ENCODE data around the gene TACC2. TPM values are rescaled to one million over a fixed set of nuclear protein-coding genes. Genes with fewer than 3 reads are reported as not detected.

Gene TACC2
- total RNA-seq, 2 experiments from 2014 or later: not detected

DNA sequence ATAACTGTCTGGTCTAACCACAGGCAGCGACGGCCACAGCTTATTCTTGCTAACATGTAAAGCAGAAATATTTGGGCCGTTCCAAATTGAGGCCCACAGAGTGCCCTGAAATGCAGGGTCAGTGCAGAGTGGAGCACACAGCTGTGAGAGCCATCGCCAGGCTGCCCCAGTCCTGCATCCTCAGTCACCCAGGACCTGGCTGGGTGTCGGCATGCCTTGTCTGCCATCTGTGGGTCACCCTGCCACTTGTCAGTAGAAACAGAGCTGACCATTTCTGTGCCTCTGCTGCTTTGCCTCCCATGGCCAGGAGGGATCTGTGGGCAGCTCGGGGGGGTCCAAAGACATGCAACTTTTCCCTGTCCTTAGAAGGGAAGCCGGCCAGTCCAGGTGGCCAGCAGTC is 224.8 kb downstream of the TACC2 start:
- H3K36me3 ChIP-seq (ENCODE audit: insufficient read depth, low read length): no peaks in the 10 kb centered on the region
- H3K4me3 ChIP-seq (ENCODE audit: low read length): no peak overlapping the region
- Mint-ChIP-seq H3K27me3 (peaks cover 4% of the 10 kb centered on the region), H3K36me3 (ENCODE audit: low read depth) (no peaks in the 10 kb centered on the region), H3K4me1 (ENCODE audit: low read depth) (no peaks in the 10 kb centered on the region), H3K4me3 (no peak overlapping the region), H3K9me3 (no peaks in the 10 kb centered on the region), H3K27ac (no peak overlapping the region)
- no peak overlapping the region for H3K27ac ChIP-seq (ENCODE audit: low read depth in 1 of 2, low read length in 2 of 2)
- POLR2A ChIA-PET: no interaction called here
- peaks cover 0 to 8% of the 10 kb centered on the region in 2 experiments for H3K9me3 ChIP-seq (ENCODE audit: control insufficient read depth in 1 of 2, insufficient read depth in 1 of 2, low read length in 2 of 2)
- CTCF ChIA-PET: no interaction called here
- peaks cover 0 to 5% of the 10 kb centered on the region in 2 experiments for H3K27me3 ChIP-seq (ENCODE audit: control insufficient read depth in 1 of 2, insufficient read depth in 2 of 2, low read length in 2 of 2)
- TF ChIP-seq, protein P1, sequence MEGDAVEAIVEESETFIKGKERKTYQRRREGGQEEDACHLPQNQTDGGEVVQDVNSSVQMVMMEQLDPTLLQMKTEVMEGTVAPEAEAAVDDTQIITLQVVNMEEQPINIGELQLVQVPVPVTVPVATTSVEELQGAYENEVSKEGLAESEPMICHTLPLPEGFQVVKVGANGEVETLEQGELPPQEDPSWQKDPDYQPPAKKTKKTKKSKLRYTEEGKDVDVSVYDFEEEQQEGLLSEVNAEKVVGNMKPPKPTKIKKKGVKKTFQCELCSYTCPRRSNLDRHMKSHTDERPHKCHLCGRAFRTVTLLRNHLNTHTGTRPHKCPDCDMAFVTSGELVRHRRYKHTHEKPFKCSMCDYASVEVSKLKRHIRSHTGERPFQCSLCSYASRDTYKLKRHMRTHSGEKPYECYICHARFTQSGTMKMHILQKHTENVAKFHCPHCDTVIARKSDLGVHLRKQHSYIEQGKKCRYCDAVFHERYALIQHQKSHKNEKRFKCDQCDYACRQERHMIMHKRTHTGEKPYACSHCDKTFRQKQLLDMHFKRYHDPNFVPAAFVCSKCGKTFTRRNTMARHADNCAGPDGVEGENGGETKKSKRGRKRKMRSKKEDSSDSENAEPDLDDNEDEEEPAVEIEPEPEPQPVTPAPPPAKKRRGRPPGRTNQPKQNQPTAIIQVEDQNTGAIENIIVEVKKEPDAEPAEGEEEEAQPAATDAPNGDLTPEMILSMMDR (IDR thresholded peaks at IDR 0.05): no peak
- H3K4me1 ChIP-seq (ENCODE audit: insufficient read depth, low read length): no peaks in the 10 kb centered on the region
- intact Hi-C loops (cut with DNase I, micrococcal nuclease): no loop called here
- no peak for ATAC-seq (ENCODE audit: poor library complexity)
- DNase-seq: no peak

GRCh38 chr10:122216047-122216446 is 227.1 kb downstream of the TACC2 start:
- intact Hi-C loops (cut with DNase I, micrococcal nuclease): no loop called here
- POLR2A ChIA-PET: no interaction called here

DNA sequence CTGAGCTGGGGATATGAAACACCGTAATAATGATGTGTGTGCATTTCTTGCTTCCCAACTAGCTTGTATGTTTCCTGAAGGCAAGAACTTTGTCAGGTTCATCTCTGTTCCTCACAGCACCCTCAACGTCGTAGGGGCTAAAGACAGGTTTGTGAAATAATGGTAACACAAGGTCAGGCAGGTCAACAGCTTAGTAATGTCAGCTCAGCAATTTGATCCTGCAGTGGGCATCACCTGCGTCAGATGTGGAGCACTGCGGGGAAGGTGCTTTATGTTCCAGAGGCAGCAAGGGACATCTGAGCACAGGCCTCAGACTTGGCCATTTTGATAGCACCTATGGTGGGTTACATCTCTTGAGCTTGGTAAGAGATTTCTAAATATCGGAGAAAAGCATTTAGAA is 230.4 kb downstream of the TACC2 start:
- CTCF ChIA-PET: no interaction called here
- H3K36me3 ChIP-seq (ENCODE audit: insufficient read depth, low read length): no peaks in the 10 kb centered on the region
- H3K27me3 Mint-ChIP-seq: peaks cover 4% of the 10 kb centered on the region

More at GRCh38 chr10:122216047-122216446, 227.1 kb downstream of the TACC2 start:
- CTCF ChIA-PET: no interaction called here
- Mint-ChIP-seq H3K27me3 (peaks cover 4% of the 10 kb centered on the region), H3K4me3 (no peak overlapping the region), H3K9me3 (no peaks in the 10 kb centered on the region), H3K36me3 (ENCODE audit: low read depth) (no peaks in the 10 kb centered on the region), H3K27ac (no peak overlapping the region), H3K4me1 (ENCODE audit: low read depth) (no peaks in the 10 kb centered on the region)
- no peaks in the 10 kb centered on the region for H3K36me3 ChIP-seq (ENCODE audit: insufficient read depth, low read length)
- no peaks in the 10 kb centered on the region for H3K4me1 ChIP-seq (ENCODE audit: insufficient read depth, low read length)
- no peak overlapping the region for H3K27ac ChIP-seq (ENCODE audit: low read depth in 1 of 2, low read length in 2 of 2)
- H3K4me3 ChIP-seq (ENCODE audit: low read length): no peak overlapping the region
- DNase-seq (no peak), ATAC-seq (ENCODE audit: poor library complexity) (no peak)
- peaks cover 0 to 5% of the 10 kb centered on the region in 2 experiments for H3K27me3 ChIP-seq (ENCODE audit: control insufficient read depth in 1 of 2, insufficient read depth in 2 of 2, low read length in 2 of 2)
- no peaks in the 10 kb centered on the region for H3K9me3 ChIP-seq (ENCODE audit: control insufficient read depth in 1 of 2, insufficient read depth in 1 of 2, low read length in 2 of 2)
- TF ChIP-seq, protein P1 (IDR thresholded peaks at IDR 0.05): no peak

More for the DNA sequence above, 230.4 kb downstream of the TACC2 start:
- intact Hi-C loops (cut with DNase I, micrococcal nuclease): no loop called here
- H3K9me3 ChIP-seq (ENCODE audit: control insufficient read depth in 1 of 2, insufficient read depth in 1 of 2, low read length in 2 of 2): no peaks in the 10 kb centered on the region
- ATAC-seq (ENCODE audit: poor library complexity) (no peak), DNase-seq (no peak)
- no peaks in the 10 kb centered on the region for H3K4me1 ChIP-seq (ENCODE audit: insufficient read depth, low read length)
- Mint-ChIP-seq H3K4me3 (no peak overlapping the region), H3K9me3 (no peaks in the 10 kb centered on the region), H3K27ac (no peak overlapping the region), H3K4me1 (ENCODE audit: low read depth) (no peaks in the 10 kb centered on the region), H3K36me3 (ENCODE audit: low read depth) (no peaks in the 10 kb centered on the region)
- TF ChIP-seq, protein P1 (IDR thresholded peaks at IDR 0.05): no peak
- H3K27ac ChIP-seq (ENCODE audit: low read depth in 1 of 2, low read length in 2 of 2): no peak overlapping the region
- H3K4me3 ChIP-seq (ENCODE audit: low read length): no peak overlapping the region
- H3K27me3 ChIP-seq (ENCODE audit: control insufficient read depth in 1 of 2, insufficient read depth in 2 of 2, low read length in 2 of 2): peaks cover 4% of the 10 kb centered on the region in 2 experiments
- POLR2A ChIA-PET: no interaction called here
